ENCODE measurements around the gene CTBP2.

DNA sequence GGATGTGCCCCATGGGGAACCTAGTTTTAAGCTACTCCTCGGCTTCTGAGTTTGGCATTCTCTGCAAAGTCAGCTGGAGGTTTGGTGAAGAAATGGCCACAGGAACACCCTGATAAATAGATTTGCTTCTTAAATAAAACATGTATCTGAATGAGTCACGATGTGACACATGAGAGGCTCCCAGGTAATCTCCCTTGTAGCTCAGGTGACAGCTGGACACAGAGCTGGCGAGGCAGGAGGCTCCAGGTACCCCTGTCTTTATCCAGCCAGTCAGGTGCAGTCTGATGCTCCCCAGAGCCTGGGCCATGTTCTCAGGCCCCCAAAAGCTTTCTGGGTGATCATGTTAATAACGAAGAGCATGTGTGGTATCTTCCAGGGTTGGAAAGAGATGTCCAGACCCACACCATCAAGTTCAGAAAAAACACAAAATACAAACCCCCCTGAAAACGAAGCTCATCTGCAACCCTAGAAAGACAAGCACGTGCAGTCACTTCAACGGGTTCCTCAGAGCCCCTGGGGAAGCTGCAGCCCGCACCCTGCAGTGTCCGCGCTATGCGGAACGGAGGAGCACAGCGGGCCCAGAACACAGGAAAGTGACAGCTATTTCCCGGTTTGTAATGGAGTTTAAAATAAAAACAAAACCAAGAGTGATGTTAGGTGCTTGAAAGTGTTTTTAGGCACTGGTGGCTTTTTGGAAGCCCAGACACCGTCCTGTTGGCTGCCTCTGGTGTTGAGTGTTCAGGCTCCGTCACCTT lies 149.0 kb downstream of the CTBP2 start:
- TF ChIP-seq, protein P1, sequence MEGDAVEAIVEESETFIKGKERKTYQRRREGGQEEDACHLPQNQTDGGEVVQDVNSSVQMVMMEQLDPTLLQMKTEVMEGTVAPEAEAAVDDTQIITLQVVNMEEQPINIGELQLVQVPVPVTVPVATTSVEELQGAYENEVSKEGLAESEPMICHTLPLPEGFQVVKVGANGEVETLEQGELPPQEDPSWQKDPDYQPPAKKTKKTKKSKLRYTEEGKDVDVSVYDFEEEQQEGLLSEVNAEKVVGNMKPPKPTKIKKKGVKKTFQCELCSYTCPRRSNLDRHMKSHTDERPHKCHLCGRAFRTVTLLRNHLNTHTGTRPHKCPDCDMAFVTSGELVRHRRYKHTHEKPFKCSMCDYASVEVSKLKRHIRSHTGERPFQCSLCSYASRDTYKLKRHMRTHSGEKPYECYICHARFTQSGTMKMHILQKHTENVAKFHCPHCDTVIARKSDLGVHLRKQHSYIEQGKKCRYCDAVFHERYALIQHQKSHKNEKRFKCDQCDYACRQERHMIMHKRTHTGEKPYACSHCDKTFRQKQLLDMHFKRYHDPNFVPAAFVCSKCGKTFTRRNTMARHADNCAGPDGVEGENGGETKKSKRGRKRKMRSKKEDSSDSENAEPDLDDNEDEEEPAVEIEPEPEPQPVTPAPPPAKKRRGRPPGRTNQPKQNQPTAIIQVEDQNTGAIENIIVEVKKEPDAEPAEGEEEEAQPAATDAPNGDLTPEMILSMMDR (IDR thresholded peaks at IDR 0.05), result no peak
- no peak for TF ChIP-seq POLR2A (IDR thresholded peaks at IDR 0.05)
